Uterus (tissue), 2 donors: ENCODE data around the gene LHPP.

Source experiments
- POLR2A ChIP-seq, 2 donors: fragments of 450-650 bp; IDR thresholded peaks; one replicate each; pipeline ENCODE4 v1.6.1; 2016; ENCODE audit warnings: antibody characterized with exemption in 2 of 2, mild to moderate bottlenecking in 1 of 2, moderate library complexity in 1 of 2
- TF ChIP-seq, protein P1 (sequence below), 4 experiments: fragments of 200-600 bp in 2 of 4; fragments of 450-650 bp in 2 of 4; sonication (generic) in 2 of 4; IDR thresholded peaks; one replicate each; pipeline ENCODE4 v1.5.1; 2016 to 2019; ENCODE audit warnings: antibody characterized with exemption in 4 of 4, mild to moderate bottlenecking in 2 of 4, moderate library complexity in 1 of 4

DNA sequence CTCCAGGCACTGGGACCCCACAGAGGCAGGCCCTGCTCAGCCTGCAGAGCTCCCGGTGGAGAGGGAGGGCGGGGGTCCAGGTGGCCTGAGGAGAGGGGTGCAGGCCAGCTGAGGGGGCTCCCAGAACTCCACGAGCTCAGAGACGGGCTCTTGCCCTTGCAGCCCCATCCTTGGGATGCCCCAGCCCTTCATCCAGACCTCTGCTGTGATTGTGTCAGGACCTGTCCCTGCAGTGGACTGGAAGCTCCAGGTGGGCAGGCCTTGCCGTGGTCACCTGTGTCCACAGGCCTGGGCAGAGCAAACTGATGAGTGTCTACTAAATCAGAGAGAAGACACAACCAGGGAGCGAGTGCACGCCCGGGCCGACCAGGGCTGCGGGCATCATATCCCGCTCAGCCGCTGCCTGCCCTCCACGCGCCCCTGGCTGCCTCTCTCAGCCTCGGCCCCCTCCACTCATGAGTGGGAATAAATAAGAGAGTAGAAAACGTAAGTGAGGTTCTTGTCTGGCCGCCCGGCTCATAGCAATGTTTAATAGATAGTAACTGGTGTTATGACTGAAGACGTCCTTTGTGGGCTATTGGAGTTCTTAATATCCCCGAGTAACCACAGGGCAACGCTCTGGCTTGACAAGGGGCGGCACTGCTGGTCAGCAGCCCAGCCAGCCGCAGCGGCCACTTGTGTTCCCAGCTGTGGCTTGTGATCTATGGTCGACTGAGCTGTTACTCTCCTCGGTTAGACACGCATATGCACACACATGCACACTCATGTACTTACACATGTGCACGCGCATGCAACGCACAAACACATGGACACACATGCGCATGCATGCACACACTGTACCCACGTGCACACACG is 105.6 kb downstream of the LHPP start:
- TF ChIP-seq, protein P1, sequence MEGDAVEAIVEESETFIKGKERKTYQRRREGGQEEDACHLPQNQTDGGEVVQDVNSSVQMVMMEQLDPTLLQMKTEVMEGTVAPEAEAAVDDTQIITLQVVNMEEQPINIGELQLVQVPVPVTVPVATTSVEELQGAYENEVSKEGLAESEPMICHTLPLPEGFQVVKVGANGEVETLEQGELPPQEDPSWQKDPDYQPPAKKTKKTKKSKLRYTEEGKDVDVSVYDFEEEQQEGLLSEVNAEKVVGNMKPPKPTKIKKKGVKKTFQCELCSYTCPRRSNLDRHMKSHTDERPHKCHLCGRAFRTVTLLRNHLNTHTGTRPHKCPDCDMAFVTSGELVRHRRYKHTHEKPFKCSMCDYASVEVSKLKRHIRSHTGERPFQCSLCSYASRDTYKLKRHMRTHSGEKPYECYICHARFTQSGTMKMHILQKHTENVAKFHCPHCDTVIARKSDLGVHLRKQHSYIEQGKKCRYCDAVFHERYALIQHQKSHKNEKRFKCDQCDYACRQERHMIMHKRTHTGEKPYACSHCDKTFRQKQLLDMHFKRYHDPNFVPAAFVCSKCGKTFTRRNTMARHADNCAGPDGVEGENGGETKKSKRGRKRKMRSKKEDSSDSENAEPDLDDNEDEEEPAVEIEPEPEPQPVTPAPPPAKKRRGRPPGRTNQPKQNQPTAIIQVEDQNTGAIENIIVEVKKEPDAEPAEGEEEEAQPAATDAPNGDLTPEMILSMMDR (IDR thresholded peaks at IDR 0.05): no peak
- no peak for TF ChIP-seq POLR2A (IDR thresholded peaks at IDR 0.05)
